LNCaP clone FGC (cell line): ENCODE data around the gene MRPS35.

ENCODE experiments used
- DNase-seq: peaks from one replicate; pipeline ENCODE4 v3.0.0-alpha.2; 2011; ENCODE audit warnings: low read depth
- H3K4me3 ChIP-seq: 2 replicates; pipeline ENCODE4 v1.5.1; 2011; ENCODE audit warnings: mild to moderate bottlenecking, low read depth, low read length, control low read depth
- CTCF ChIP-seq: IDR thresholded peaks from 2 replicates; pipeline ENCODE4 v1.5.1; 2012; ENCODE audit warnings: mild to moderate bottlenecking; ENCODE audit not compliant: control insufficient read depth, insufficient read depth; ENCODE audit errors: extremely low read depth

MRPS35 gene

GRCh38 chr12:27710592-27711316 lies at the start of gene MRPS35:
MRPS35 (plus strand) TSS chr12:27710832; CDS start chr12:27710844, 12 bp downstream.
- TF ChIP-seq CTCF, result peak; percentile 13; the same call in 1 of the 2 replicates
- DNase-seq, result peak; percentile 79
- peak within 1 kb of the TSS; percentile 74 for H3K4me3 ChIP-seq

GRCh38 chr12:27665704-27666103 lies 44.9 kb upstream of the MRPS35 start:
- TF ChIP-seq CTCF, result no peak
- no peak for DNase-seq
- no peak overlapping the region for H3K4me3 ChIP-seq

- no peak for TF ChIP-seq CTCF
- no peak overlapping the region for H3K4me3 ChIP-seq
- no peak for DNase-seq
Observed at GRCh38 chr12:27666510-27666909, 44.1 kb upstream of the MRPS35 start.

GRCh38 chr12:27667540-27667939 lies 43.1 kb upstream of the MRPS35 start:
- no peak for TF ChIP-seq CTCF
- DNase-seq, result no peak
- no peak overlapping the region for H3K4me3 ChIP-seq

- H3K4me3 ChIP-seq, result no peak overlapping the region
- DNase-seq, result no peak
- no peak for TF ChIP-seq CTCF
Observed at GRCh38 chr12:27672051-27672450, 38.6 kb upstream of the MRPS35 start.

- no peak overlapping the region for H3K4me3 ChIP-seq
- TF ChIP-seq CTCF, result no peak
- DNase-seq, result no peak
Observed at GRCh38 chr12:27672643-27673042, 38.0 kb upstream of the MRPS35 start.

- no peak overlapping the region for H3K4me3 ChIP-seq
- no peak for TF ChIP-seq CTCF
- DNase-seq, result no peak
Observed at GRCh38 chr12:27673101-27673718, 37.4 kb upstream of the MRPS35 start.
